Suppressor macrophage (primary cell): ENCODE data around the gene S100A3.
A peak's percentile ranks its signal among the peaks of the same experiment; 100 is the strongest.
"Not testable (repeated sequence)": the region's sequence is repeated elsewhere in the genome, so short reads cannot be mapped to it uniquely, and the experiment has no call there.

ENCODE experiments used
- DNase-seq, 4 experiments: peaks; one replicate each; pipeline ENCODE4 v3.0.0-alpha.2; 2020 to 2022
- total RNA-seq, 17 experiments: gene quantifications; one replicate each; lab custom pipeline; 2026; ENCODE audit warnings: mixed read lengths in 6 of 17, inconsistent platforms in 3 of 17; lab: John Stamatoyannopoulos, UW

S100A3 gene
- 0 to 4.8 (median 0.22) reads per million in 17 experiments for total RNA-seq

DNA sequence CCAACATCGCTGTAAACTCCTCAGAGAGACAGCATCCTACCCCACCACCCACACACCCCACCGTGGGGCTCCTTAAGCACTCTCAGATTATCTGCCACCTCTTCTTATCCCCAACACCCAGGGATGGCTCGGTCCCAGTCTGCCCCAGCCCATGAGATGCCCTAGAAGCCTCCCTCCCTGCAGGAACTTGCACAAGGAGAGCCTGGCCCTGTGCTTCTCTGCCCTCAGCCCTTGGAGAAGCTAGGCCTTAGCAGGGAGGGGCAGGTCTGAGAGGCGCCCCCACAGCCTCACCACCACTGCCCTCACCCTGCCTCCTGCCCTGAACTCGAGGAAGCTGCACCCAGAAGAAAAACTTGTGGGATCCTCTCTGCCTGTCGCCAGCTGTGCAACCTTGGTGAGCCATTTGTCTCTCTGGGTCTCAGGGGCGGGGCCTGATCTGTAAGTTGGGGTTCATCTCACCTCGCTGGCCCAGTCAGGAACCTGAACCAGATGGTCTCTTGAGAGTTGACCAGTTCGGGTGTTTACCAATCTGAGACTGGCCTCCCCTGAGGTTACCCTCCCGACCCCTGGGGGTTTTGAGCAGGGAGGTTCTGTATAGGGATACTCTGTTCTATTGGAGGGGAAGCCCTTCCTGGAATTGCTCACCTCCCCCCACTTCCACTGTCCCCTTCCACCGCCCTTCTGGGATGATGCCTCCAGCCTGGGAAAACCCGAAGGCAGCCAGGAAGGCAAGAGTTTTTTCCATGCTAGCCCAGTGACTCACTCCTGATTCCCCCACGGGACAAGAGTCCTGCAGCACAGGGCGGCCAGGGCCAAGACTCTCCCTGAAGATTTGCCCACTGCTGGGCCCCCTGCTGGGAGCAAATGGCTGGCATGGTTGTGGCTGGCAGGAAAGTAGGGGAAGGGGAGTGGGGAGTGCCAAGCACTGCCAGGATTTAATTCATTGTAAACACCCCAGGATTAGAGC is at the start of gene S100A3:
Gene S100A3 (minus strand): TSS at position 537 of the 967 bp plus-strand sequence. CDS start 773 bp downstream, outside the sequence.
- peak in 3 of 4 experiments; percentile 56 to 69 (median 57) for DNase-seq

- DNase-seq: peak; percentile 56 to 82 (median 71)
Measured at GRCh38 chr1:153598309-153599172, 49.5 kb upstream of the S100A3 start.

DNA sequence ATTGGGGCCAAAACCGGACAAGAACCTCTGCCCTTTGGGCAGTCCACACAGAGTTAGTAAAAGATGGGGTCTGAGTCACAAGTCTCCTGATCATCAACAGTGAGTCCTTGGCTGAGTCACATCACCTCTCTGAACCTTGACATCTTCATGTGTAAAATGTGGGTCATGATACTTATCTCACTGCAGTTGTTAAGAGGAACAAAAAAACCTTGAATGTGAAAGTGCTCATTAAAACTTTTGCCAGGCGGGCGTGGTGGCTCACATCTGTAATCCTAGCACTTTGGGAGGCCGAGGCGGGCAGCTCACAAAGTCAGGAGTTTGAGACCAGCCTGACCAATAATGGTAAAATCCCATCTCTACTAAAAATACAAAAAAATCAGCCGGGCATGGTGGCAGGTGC is 48.1 kb upstream of the S100A3 start:
- peak; percentile 49 to 85 (median 62) for DNase-seq

DNA sequence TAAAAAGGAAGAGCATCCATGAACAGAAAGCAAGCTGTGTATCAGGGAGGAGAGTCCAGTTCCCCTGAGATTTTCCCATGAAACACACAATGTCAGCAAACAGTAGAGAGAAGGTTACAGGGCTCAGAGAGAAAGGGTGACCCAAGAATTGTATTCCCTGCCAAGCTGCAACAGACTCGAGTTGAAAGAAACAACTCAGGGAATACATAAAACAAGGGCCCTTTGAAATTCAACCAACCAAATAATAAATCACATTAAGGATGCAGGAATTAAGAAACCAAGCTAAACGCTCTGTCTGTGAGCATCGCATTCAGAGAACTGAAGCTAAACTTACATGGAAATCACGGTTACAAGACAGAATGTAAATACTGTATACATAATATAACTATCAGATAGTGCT is 43.7 kb upstream of the S100A3 start:
- DNase-seq: no peak

DNA sequence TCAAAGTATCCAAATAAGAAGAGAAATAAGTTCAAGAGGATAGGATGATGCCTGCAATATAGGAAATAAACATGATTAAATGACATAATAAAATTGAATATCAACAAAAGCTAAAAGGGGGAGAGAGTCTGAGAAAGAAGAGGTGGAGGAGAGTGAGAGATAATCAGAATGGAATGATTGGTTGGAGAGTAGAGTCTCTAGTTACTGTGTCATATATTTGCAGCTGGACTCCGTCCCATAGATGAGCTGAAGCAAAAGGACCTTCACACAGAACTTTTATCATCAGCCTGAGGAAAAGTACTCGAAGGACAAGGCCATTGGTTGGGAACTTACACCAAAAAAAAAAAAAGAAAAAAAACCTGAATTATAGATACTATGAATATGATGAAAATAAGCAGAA is 39.4 kb upstream of the S100A3 start:
- no peak for DNase-seq

DNA sequence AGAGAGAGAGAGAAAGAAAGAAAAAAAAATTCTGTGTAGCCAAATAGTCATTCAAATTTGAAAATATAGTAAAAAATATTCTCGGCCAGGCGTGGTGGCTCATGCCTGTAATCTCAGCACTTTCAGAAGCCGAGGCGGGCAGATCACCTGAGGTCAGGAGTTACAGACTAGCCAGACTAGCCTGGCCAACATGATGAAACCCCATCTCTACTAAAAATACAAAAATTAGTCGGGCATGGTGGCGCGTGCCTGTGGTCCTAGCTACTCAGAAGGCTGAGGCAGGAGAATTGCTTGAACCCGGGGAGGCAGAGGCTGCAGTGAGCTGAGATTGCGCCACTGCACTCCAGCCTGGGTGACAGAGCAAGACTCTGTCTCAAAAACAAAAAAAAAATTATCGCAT is 39.0 kb upstream of the S100A3 start:
- DNase-seq: not testable (repeated sequence)

DNA sequence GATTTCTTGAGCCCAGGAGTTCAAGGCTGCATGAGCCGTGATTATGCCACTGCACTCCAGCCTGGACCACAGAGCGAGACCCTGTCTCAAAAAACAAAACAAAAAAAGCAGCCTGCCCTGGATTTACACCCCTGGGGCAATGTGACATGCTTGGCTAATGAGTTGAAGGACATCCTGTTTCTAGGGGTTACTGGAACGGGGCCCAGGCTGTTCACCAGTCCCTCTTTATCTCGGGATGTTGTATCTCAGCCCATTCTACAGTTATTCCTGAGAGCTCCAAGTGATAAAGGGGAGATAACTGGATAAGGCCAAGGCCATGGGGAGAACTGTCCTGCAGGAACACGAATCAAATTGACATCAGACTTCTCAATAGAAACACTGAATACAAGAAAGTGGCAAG is 38.3 kb upstream of the S100A3 start:
- no peak for DNase-seq

DNA sequence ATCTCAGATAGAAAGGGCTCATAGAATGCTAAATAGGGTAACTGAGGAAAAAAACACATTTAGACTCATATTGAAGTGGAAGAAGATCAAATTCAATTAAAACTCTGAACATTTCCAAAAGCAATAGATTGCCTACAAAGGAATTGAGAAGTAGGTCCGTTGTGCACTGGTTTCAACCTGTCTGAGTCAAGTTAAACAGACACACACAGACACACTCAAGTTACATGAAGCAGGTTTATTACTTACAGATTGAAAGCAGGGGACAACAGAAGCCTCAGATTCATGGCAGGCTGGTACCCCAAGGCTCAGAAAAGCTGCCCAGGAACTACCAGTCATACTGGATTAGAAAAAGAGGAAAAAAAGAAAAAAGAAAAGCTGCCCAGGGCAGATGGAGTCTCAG is 37.3 kb upstream of the S100A3 start:
- no peak for DNase-seq

- DNase-seq: peak in 2 of 4 experiments; percentile 50 to 54
Measured at GRCh38 chr1:153585006-153585405, 35.9 kb upstream of the S100A3 start.

GRCh38 chr1:153583976-153584375 is 34.9 kb upstream of the S100A3 start:
- DNase-seq: no peak

DNA sequence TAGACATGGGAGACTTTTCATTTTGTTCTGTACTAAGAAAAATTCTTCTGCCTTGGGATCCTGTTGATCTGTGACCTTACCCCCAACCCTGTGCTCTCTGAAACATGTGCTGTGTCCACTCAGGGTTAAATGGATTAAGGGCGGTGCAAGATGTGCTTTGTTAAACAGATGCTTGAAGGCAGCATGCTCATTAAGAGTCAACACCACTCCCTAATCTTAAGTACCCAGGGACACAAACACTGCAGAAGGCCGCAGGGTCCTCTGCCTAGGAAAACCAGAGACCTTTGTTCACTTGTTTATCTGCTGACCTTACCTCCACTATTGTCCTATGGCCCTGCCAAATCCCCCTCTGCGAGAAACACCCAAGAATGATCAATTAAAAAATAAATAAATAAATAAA is 34.5 kb upstream of the S100A3 start:
- not testable (repeated sequence) for DNase-seq

DNA sequence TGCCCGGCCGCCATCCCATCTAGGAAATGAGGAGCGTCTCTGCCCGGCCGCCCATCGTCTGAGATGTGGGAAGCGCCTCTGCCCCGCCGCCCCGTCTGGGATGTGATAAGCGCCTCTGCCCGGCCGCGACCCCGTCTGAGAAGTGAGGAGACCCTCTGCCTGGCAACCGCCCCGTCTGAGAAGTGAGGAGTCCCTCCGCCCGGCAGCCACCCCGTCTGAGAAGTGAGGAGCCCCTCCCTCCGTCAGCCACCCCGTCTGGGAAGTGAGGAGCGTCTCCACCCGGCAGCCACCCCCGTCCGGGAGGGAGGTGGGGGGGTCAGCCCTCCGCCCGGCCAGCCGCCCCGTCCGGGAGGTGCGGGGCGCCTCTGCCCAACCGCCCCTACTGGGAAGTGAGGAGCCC is 33.8 kb upstream of the S100A3 start:
- DNase-seq: not testable (repeated sequence)

- DNase-seq: no peak
Measured at GRCh38 chr1:153578936-153579335, 29.9 kb upstream of the S100A3 start.

- no peak for DNase-seq
Measured at GRCh38 chr1:153578490-153578889, 29.4 kb upstream of the S100A3 start.

GRCh38 chr1:153577624-153578051 is 28.6 kb upstream of the S100A3 start:
- DNase-seq: no peak

DNA sequence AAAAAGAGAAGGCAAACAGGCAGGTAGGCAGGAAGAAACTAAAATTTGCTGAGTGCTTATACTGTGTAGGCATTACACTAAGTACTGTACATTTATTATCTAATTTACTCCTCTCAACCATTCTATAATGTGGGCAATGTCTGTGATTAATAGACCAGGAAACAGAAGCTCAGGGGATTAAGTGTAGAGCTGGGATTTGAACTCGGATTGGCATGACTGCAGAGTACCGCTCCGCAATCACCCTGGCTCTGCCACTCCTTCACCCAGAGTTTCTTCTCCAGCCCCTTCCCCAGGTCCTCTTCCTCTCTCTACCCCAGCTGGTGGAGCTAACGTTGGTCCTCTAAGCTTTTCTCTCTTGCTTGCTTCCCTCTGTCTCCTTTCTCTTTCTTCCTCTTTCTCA is 28.1 kb upstream of the S100A3 start:
- peak in 1 of 4 experiments; percentile 30 for DNase-seq

- not testable (repeated sequence) for DNase-seq
Measured at GRCh38 chr1:153575497-153575896, 26.4 kb upstream of the S100A3 start.

GRCh38 chr1:153575081-153575491 is 26.0 kb upstream of the S100A3 start:
- not testable (repeated sequence) for DNase-seq

GRCh38 chr1:153573351-153573750 is 24.3 kb upstream of the S100A3 start:
- DNase-seq: peak; percentile 22 to 73 (median 62)

- peak; percentile 77 to 89 (median 87) for DNase-seq
Measured at GRCh38 chr1:153572569-153573015, 23.5 kb upstream of the S100A3 start.

DNA sequence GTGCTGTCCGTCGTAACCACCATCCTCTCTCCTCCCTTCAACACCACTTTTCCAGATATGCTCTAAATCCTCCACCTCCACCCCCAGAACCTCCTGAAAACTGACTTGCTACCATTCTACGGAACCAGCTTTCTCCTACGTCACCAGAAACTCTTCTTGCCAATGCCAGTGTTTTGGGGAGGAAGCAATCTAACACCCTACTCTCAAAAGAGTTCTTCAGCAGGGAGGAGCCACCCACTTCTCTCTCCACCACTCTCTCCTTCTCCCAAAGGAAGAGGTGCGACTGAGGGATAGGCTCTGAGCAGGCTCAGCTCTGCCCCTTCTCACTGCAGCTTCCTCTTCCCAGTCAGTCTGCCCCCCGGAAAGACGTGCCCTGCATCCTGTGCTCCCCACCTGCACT is 22.6 kb upstream of the S100A3 start:
- no peak for DNase-seq

- no peak for DNase-seq
Measured at GRCh38 chr1:153570874-153571273, 21.8 kb upstream of the S100A3 start.

DNA sequence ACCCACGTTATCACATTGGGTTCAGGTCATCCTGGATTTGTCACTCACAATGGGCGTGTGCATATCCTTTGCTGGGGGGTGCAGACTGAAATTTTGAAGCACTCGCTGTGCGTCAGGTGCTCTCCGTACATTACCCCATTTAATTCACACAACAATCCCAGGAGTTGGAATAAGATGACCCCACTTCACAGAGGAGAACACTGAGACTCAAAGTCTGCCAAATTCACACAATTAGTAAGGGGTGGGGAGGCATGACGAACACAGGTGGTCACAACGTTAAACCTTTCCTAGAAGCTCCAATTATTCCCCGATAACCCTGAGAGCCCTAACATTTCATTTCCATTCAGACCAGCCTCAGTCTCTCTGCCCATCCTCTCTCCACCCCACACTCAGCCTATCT is 20.4 kb upstream of the S100A3 start:
- DNase-seq: no peak
